ENCODE data around the gene GTF3C6.

DNA sequence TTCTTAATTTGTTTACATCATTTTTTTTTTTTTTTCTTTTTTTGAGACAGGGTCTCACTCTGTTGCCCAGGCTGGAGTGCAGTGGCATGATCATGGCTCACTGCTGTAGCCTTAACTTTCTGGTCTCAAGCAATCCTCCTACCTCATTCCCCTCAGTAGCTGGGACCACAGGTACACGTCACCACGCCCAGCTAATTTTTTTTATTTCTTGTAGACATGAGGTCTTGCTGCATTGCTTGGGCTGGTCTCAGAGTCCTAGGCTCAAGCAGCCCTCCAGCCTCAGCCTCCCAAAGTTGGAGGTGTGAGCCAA lies 53.6 kb downstream of the GTF3C6 start:
- TF ChIP-seq CTCF (IDR thresholded peaks at IDR 0.05; ENCODE audit: control extremely low read depth in 1 of 3, insufficient read depth in 1 of 3, low read depth in 1 of 3, low read length in 3 of 3), result no peak
- no peak for TF ChIP-seq GTF2F1 (IDR thresholded peaks at IDR 0.05; ENCODE audit: borderline replicate concordance, low read depth, low read length)
- no peak for TF ChIP-seq SP1 (IDR thresholded peaks at IDR 0.05; ENCODE audit: low read depth, low read length)

Measured in H1 (cell line).